HepG2 (cell line): Measurements from ENCODE around the gene NDUFB10. TPM values are rescaled to one million over a fixed set of nuclear protein-coding genes. Genes with fewer than 3 reads are reported as not detected.
A peak's percentile ranks its signal among the peaks of the same experiment; 100 is the strongest.

ENCODE experiments used
- DMAP1 ChIP-seq: IDR thresholded peaks from 2 replicates; pipeline ENCODE4 v1.6.1; 2016
- EP300 ChIP-seq, 3 experiments: sonication (generic) in 1 of 3; formaldehyde crosslinking in 1 of 3; IDR thresholded peaks; 2 replicates each; pipeline versions ENCODE4 v1.5.1 to v1.6.1; 2011 to 2020; ENCODE audit warnings: low read depth in 2 of 3, low read length in 2 of 3, borderline replicate concordance in 1 of 3, improper control_type of control experiment in 1 of 3, mild to moderate bottlenecking in 1 of 3, missing genetic modification reagents in 1 of 3, moderate library complexity in 1 of 3
- HMG20B ChIP-seq: conservative IDR thresholded peaks from 2 replicates; pipeline ENCODE4 v1.6.1; 2016; ENCODE audit warnings: missing genetic modification reagents, missing compliant biosample characterization
- HOXA7 ChIP-seq: sonication (generic); formaldehyde crosslinking; IDR thresholded peaks from 2 replicates; pipeline ENCODE4 v1.8.1; 2022; ENCODE audit warnings: mild to moderate bottlenecking, missing genetic modification reagents, moderate library complexity
- KMT2A ChIP-seq: sonication (generic); formaldehyde crosslinking; IDR thresholded peaks from 2 replicates; pipeline ENCODE4 v1.4.0; 2020; ENCODE audit warnings: missing genetic modification reagents
- MAF1 ChIP-seq: sonication (generic); formaldehyde crosslinking; IDR thresholded peaks from 2 replicates; pipeline ENCODE4 v1.5.0; 2020; ENCODE audit warnings: missing genetic modification reagents, borderline replicate concordance
- MBD4 ChIP-seq: IDR thresholded peaks from 2 replicates; pipeline ENCODE4 v1.6.1; 2012; ENCODE audit warnings: low read length, inconsistent platforms, borderline replicate concordance
- NPAS2 ChIP-seq: sonication (generic); formaldehyde crosslinking; IDR thresholded peaks from 2 replicates; pipeline ENCODE4 v1.8.0; 2022; ENCODE audit warnings: mild to moderate bottlenecking, missing genetic modification reagents, borderline replicate concordance
- TBX2 ChIP-seq: sonication (generic); formaldehyde crosslinking; IDR thresholded peaks from 2 replicates; pipeline ENCODE4 v1.5.0; 2020; ENCODE audit warnings: missing genetic modification reagents, mild to moderate bottlenecking, borderline replicate concordance
- TOPORS ChIP-seq: sonication (generic); formaldehyde crosslinking; IDR thresholded peaks from 2 replicates; pipeline ENCODE4 v1.8.0; 2023; ENCODE audit warnings: mild to moderate bottlenecking, missing genetic modification reagents
- polyA plus RNA-seq, 8 experiments: library from polyadenylated mRNA; depleted of rRNA in 3 of 8; stranded (reverse) in 7 of 8; unstranded in 1 of 8; fragments of >200 nt; fragmentation: Illumina TruSeq in 4 of 8; extraction: Trizol in 4 of 8; gene quantifications; 2 replicates each; pipeline versions ENCODE4 v1.2.1 to v1.2.3, GENCODE V29; 2011 to 2016; ENCODE audit warnings: low read depth in 4 of 8, missing spikeins in 1 of 8, mixed read lengths in 1 of 8; ENCODE audit not compliant: insufficient read depth in 1 of 8
- total RNA-seq, 5 experiments: library from RNA; depleted of rRNA; stranded (reverse); fragments of >200 nt; fragmentation: Illumina TruSeq; extraction: Trizol; gene quantifications; 2 replicates each; pipeline ENCODE4 v1.2.3, GENCODE V29; 2016; ENCODE audit warnings: low read depth in 1 of 5
- TF ChIP-seq, protein P1 (sequence below): sonication (generic); formaldehyde crosslinking; IDR thresholded peaks from 2 replicates; pipeline ENCODE4 v1.4.0; 2020; ENCODE audit warnings: mild to moderate bottlenecking, missing genetic modification reagents, borderline replicate concordance
- TF ChIP-seq, protein P2 (sequence below): sonication (generic); formaldehyde crosslinking; IDR thresholded peaks from 2 replicates; pipeline ENCODE4 v1.8.0; 2022; ENCODE audit warnings: mild to moderate bottlenecking, missing genetic modification reagents, borderline replicate concordance
- TF ChIP-seq, protein P3 (sequence below), 2 experiments: sonication (generic) in 1 of 2; formaldehyde crosslinking in 1 of 2; IDR thresholded peaks; 2 replicates each; pipeline versions ENCODE4 v1.4.0 to v1.6.1; 2018 to 2020; ENCODE audit warnings: missing genetic modification reagents in 2 of 2, borderline replicate concordance in 1 of 2, low read depth in 1 of 2, mild to moderate bottlenecking in 1 of 2, missing biosample characterization in 1 of 2
- TF ChIP-seq, protein P4 (sequence below), 2 experiments: sonication (generic) in 1 of 2; formaldehyde crosslinking in 1 of 2; IDR thresholded peaks; 2 replicates each; pipeline versions ENCODE4 v1.5.1 to v1.6.1; 2011 to 2020; ENCODE audit warnings: borderline replicate concordance in 1 of 2, low read depth in 1 of 2, low read length in 1 of 2, mild to moderate bottlenecking in 1 of 2, missing genetic modification reagents in 1 of 2, moderate library complexity in 1 of 2
- TF ChIP-seq, protein P5 (sequence below): sonication (generic); formaldehyde crosslinking; IDR thresholded peaks from 2 replicates; pipeline ENCODE4 v1.5.1; 2020; ENCODE audit warnings: mild to moderate bottlenecking, moderate library complexity, missing genetic modification reagents
- TF ChIP-seq, protein P6 (sequence below): IDR thresholded peaks from 2 replicates; pipeline ENCODE4 v1.6.1; 2016

The NDUFB10 gene
- total and polyA plus RNA-seq, 2 of the 13 experiments (the other 11 are each of a cell fraction or from before 2014, with no cell fraction given), result 68.6 to 157 TPM

DNA sequence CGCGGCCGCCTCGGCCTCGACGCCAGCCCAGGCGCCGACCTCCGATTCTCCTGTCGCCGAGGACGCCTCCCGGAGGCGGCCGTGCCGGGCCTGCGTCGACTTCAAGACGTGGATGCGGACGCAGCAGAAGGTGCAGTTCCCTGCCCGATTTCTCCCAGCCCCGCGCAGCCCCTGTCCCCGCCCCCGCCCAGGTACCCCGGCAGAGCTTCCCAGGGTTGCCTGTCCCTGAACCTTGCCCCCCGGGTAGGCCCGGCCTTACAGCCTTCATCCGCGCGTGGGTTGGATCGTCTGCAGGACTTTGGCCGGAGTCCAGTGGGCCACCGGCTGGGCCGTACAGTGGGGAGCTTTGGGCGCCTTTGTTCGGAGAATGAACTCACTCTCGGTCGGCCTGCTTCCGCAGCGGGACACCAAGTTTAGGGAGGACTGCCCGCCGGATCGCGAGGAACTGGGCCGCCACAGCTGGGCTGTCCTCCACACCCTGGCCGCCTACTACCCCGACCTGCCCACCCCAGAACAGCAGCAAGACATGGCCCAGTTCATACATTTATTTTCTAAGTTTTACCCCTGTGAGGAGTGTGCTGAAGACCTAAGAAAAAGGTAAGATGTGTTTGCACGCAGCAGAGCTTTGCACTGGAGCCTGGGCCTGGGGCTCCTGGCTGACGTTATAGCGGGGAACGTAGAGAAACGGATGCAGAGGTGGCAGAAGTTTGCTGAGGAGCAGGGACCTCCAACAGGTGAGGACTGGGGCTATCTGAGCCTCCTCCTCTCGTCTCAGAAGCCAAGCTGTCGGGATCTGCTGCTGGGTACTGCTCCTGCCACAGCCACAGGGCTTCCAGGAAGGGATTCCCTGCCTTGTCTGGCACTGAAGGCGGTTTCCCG, 25.2 kb downstream of the NDUFB10 start (continued):
- no peak for TF ChIP-seq HMG20B (CRISPR knock-in tag)
- TF ChIP-seq, protein P1, sequence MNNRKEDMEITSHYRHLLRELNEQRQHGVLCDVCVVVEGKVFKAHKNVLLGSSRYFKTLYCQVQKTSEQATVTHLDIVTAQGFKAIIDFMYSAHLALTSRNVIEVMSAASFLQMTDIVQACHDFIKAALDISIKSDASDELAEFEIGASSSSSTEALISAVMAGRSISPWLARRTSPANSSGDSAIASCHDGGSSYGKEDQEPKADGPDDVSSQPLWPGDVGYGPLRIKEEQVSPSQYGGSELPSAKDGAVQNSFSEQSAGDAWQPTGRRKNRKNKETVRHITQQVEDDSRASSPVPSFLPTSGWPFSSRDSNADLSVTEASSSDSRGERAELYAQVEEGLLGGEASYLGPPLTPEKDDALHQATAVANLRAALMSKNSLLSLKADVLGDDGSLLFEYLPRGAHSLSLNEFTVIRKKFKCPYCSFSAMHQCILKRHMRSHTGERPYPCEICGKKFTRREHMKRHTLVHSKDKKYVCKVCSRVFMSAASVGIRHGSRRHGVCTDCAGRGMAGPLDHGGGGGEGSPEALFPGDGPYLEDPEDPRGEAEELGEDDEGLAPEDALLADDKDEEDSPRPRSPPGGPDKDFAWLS (CRISPR knock-in tag), result no peak
- peak; percentile 50; the same call in 1 of the 2 replicates for TF ChIP-seq DMAP1 (CRISPR knock-in tag)
- TF ChIP-seq MAF1 (CRISPR knock-in tag), result no peak
- no peak for TF ChIP-seq HOXA7 (CRISPR knock-in tag)
- no peak for TF ChIP-seq MBD4
- no peak for TF ChIP-seq NPAS2 (CRISPR knock-in tag)
- TF ChIP-seq, protein P2, sequence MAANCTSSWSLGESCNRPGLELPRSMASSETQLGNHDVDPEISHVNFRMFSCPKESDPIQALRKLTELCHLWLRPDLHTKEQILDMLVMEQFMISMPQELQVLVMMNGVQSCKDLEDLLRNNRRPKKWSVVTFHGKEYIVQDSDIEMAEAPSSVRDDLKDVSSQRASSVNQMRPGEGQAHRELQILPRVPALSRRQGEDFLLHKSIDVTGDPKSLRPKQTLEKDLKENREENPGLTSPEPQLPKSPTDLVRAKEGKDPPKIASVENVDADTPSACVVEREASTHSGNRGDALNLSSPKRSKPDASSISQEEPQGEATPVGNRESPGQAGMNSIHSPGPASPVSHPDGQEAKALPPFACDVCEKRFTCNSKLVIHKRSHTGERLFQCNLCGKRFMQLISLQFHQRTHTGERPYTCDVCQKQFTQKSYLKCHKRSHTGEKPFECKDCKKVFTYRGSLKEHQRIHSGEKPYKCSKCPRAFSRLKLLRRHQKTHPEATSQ (CRISPR knock-in tag), result no peak
- TF ChIP-seq TBX2 (CRISPR knock-in tag), result no peak
- TF ChIP-seq TOPORS, result no peak
- TF ChIP-seq, protein P3, sequence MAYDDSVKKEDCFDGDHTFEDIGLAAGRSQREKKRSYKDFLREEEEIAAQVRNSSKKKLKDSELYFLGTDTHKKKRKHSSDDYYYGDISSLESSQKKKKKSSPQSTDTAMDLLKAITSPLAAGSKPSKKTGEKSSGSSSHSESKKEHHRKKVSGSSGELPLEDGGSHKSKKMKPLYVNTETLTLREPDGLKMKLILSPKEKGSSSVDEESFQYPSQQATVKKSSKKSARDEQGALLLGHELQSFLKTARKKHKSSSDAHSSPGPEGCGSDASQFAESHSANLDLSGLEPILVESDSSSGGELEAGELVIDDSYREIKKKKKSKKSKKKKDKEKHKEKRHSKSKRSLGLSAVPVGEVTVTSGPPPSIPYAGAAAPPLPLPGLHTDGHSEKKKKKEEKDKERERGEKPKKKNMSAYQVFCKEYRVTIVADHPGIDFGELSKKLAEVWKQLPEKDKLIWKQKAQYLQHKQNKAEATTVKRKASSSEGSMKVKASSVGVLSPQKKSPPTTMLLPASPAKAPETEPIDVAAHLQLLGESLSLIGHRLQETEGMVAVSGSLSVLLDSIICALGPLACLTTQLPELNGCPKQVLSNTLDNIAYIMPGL (CRISPR knock-in tag; IDR thresholded peaks at IDR 0.05; ENCODE audit: borderline replicate concordance in 1 of 2, low read depth in 1 of 2), result 0 out of 4 replicates have a peak, but pooled peaks of 1 of the 2 experiments have one; percentile 3
- peak; percentile 58 for TF ChIP-seq KMT2A
- TF ChIP-seq, protein P4, sequence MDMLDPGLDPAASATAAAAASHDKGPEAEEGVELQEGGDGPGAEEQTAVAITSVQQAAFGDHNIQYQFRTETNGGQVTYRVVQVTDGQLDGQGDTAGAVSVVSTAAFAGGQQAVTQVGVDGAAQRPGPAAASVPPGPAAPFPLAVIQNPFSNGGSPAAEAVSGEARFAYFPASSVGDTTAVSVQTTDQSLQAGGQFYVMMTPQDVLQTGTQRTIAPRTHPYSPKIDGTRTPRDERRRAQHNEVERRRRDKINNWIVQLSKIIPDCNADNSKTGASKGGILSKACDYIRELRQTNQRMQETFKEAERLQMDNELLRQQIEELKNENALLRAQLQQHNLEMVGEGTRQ (IDR thresholded peaks at IDR 0.05; ENCODE audit: low read depth, low read length), result no peak
- TF ChIP-seq, protein P4 (CRISPR knock-in tag; IDR thresholded peaks at IDR 0.05; ENCODE audit: borderline replicate concordance), result no peak
- TF ChIP-seq, protein P5, sequence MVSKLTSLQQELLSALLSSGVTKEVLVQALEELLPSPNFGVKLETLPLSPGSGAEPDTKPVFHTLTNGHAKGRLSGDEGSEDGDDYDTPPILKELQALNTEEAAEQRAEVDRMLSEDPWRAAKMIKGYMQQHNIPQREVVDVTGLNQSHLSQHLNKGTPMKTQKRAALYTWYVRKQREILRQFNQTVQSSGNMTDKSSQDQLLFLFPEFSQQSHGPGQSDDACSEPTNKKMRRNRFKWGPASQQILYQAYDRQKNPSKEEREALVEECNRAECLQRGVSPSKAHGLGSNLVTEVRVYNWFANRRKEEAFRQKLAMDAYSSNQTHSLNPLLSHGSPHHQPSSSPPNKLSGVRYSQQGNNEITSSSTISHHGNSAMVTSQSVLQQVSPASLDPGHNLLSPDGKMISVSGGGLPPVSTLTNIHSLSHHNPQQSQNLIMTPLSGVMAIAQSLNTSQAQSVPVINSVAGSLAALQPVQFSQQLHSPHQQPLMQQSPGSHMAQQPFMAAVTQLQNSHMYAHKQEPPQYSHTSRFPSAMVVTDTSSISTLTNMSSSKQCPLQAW (CRISPR knock-in tag), result no peak
- TF ChIP-seq EP300 (IDR thresholded peaks at IDR 0.05; ENCODE audit: low read depth in 2 of 2, low read length in 2 of 2), result 0 out of 4 replicates have a peak, but pooled peaks of 1 of the 2 experiments have one; percentile 22
- no peak for TF ChIP-seq EP300 (CRISPR knock-in tag; IDR thresholded peaks at IDR 0.05; ENCODE audit: borderline replicate concordance)
- TF ChIP-seq, protein P6, sequence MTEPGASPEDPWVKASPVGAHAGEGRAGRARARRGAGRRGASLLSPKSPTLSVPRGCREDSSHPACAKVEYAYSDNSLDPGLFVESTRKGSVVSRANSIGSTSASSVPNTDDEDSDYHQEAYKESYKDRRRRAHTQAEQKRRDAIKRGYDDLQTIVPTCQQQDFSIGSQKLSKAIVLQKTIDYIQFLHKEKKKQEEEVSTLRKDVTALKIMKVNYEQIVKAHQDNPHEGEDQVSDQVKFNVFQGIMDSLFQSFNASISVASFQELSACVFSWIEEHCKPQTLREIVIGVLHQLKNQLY (CRISPR knock-in tag), result no peak
